ENCODE data around the gene OSBPL9. TPM values are rescaled to one million over a fixed set of nuclear protein-coding genes. Genes with fewer than 3 reads are reported as not detected.
"Not testable (repeated sequence)": the region's sequence is repeated elsewhere in the genome, so short reads cannot be mapped to it uniquely, and the experiment has no call there.

The OSBPL9 gene
- total RNA-seq, 1 experiment from 2014 or later, result 47.7 TPM

DNA sequence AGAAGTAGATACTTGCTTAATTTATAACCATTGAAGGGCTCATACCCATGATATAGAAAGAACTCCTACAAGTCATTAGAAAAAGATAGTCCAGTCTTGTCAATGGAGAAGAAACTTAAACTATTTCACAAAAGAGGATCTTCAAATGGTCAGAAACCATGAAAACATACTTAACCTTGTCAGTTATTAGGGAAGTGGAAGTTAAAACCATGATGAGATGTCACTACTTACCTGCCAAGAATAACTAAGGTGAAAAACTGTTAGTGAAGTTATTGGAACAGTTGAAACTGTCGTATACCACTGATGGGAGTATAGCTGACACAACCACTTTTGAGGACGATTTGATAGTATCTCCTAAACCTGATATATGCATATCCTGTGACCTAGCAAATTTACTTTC, 46.8 kb downstream of the OSBPL9 start:
- DNase-seq (ENCODE audit: extremely low read depth, low read depth), result no peak

DNA sequence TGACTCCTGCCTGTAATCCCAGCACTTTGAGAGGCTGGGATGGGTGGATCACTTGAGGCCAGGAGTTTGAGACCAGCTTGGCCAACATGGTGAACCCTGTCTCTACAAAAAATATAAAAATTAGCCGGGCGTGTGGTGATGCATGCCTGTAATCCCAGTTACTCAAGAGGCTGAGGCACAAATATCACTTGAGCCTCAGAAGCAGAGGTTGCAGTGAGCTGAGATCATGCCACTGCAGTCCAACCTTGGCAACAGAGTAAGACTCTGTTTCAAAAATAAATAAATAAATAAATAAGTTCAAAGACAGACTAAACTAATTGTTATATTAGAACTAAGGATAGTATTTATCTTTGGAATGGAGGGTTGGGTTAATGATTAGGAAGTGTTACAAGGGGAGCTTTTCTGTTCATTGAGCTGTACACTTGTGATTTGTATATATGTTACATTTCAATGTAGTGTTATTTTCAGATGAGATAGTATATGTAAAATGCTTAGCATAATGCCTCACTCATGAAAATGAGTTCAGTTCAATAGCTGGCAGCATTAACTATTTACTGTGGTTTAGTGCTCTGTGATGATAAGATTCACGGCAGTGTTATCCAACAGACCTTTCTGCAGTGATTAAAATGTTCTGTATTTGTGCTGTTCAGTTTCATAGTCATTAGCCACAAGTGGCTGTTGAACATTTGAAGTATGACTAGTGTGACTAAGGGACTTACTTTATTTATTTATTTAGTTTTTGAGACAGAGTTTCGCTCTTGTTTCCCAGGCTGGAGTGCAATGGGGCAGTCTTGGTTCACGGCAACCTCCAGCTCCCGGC, 47.7 kb downstream of the OSBPL9 start:
- DNase-seq (ENCODE audit: extremely low read depth, low read depth), result no peak

DNA sequence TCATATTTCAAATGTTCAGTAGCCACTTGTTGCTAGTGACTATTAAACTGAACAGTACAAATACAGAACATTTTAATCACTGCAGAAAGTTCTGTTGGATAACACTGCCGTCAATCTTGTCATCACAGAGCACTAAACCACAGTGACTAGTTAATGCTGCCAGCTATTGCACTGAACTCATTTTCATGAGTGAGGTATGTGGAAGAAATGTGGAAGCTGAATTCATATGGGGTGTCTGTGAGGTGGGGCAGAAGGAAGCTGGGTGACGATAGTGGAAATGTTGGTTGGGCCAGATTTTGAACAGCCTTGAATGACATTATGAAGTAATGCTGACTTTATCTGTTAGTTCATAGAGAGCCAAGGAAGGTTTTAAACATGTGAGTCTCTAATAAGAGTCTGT, 49.6 kb downstream of the OSBPL9 start:
- no peak for DNase-seq (ENCODE audit: extremely low read depth, low read depth)

DNA sequence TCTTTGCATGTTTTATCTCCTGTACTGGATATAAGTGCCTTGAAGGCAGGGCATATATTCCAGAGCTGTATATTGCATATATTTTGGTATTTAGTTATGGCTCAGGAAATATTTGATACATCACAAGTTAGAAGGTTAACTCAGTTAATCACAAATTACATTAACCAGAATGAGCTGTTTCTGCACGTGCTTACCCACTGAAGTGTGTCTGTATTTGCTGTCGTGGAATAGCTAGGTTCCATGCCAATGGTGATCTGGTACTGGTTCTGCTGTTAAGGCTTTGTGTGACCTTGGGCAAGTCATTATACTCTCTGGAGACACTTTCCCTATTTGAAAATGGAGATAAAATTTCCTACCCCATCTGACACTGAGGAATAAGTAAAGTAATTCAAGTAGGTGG, 50.7 kb downstream of the OSBPL9 start:
- DNase-seq (ENCODE audit: extremely low read depth, low read depth), result no peak

DNA sequence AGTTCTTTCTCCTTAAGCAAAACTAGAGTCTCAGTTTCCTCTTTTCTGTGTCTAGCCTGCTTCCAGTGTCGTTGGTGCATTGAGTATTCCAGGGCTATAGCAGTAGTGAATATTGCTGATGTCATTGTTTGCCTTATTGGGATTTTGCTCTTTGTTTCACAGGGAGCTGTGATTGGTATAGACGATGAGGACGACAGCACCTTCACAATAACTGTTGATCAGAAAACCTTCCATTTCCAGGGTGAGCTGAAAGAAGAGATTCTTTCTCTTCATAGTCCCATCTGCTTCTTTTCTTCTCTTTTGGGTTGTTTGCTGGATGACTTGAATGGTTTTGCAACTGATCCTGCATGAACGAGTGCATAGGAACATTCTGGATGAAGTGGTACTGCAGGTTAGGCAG, 52.4 kb downstream of the OSBPL9 start:
- DNase-seq (ENCODE audit: extremely low read depth, low read depth), result peak; percentile 30

DNA sequence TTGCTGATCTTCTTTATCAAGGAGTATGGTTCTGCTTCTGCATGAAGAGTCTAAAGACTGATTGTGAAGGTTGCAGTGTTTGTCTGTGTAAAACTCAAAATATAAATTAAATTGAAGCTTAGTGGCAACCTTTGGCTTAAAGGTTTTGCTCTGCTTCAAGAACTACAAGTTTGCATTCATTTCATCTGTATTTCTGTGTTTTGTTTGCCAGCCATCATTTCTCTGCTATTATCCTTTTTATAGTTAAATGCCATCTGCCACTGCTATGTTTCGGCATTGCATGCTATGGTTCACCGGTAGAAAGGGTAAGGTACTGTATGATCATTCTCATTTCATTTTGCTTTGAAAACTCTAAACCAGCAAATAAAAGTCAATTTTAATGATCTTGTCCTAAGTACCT, 52.9 kb downstream of the OSBPL9 start:
- no peak for DNase-seq (ENCODE audit: extremely low read depth, low read depth)

DNA sequence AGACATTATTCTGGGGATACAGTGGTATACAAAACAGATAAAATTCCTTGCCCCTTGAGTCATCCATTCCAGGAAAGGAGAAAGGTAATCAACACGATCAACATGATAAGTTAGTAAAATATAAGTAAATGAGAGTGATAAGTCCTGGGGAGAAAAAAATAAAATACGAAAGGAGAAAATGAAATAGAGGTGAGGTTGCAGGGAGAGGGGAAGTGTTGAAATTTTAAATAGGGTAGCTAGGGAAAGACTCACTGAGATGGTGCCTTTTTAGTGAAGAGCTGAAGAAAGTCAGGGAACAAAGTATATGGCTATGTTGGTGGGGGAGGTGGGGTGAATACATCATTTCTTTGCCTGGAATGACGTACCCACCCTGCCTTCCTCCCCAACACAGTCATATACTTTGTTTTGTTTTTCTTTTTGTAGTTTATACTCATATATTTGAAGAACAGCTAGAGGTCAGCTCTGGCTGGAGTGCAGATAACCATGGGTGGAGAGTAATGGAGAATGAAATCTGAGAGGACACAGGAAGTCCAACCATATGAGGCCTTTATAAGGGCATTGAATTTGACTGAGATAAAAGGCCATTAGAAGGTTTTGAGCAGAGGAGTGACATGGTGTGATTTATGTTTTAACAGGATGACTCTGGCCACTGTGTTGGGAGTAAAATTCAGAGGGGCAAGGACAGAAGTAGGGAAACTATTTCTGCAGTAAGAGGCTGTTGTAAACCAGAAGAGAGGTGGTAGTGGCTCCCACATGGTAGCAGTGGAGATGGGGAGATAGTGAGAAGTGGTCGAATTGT, 54.8 kb downstream of the OSBPL9 start:
- DNase-seq (ENCODE audit: extremely low read depth, low read depth), result peak; percentile 66

DNA sequence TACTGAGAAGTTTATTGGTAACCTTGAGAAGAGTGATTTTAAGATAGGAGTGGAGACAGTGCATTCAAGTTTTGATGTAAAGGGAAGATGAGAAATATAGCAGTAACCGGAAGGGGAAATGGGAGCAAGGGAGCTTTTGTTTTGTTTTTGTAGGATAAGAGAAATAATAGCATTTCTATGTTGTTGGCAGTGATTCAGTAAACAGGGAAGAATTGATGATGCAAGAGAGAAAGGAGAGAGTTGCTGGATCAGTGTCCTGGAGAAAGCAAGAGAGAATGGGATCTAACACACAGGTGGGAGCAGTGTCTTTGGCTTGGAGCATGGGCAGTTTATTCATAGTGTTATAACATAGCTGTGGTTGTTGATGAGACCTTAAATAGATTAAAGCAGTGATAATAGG, 56.4 kb downstream of the OSBPL9 start:
- DNase-seq (ENCODE audit: extremely low read depth, low read depth), result peak; percentile 36

DNA sequence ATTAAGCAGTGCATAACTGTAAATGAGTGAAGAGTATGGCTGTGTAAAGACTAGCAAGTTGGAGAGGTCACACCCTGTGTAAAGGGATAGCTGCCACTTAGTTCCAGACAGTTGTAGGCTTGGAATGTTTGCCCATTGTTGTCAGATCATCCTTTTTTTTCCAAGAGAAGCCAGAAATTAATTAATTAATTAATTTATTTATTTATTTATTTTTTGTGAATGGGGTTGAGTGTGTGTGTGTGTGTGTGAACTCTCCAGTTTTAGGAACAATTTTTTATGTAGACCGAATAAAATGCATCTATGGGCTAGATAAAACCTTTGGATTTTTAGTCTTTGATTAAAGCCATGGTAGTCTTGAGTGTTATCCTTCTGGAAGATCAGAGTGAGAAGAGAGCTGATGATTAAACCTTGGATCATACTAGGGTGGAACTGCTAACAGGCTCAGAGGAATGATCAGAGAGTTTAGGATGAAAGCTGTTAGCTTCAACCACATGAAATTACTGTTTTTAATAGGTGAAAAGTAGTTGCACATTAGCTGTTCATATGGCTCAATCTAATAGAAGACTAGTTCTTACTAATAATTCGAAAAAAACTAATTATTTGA, 58.4 kb downstream of the OSBPL9 start:
- no peak for DNase-seq (ENCODE audit: extremely low read depth, low read depth)

DNA sequence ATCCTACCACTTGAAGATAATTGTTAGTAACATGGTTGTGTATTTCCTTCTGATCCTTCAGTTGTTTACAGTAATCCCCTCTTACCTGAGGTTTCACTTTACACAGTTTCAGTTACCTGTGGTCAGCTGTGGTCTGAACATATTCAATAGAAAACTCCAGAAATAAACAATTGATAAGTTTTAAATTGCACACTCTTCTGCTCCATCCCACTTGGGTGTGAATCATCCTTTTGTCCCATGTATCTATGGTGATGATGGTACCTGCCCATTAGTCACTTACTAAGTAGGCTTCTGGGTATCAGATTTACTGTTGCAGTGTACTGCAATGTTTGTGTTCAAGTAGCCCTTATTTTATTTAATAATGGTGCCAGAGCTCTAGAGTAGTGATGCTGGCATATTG, 62.5 kb downstream of the OSBPL9 start:
- no peak for DNase-seq (ENCODE audit: extremely low read depth, low read depth)

DNA sequence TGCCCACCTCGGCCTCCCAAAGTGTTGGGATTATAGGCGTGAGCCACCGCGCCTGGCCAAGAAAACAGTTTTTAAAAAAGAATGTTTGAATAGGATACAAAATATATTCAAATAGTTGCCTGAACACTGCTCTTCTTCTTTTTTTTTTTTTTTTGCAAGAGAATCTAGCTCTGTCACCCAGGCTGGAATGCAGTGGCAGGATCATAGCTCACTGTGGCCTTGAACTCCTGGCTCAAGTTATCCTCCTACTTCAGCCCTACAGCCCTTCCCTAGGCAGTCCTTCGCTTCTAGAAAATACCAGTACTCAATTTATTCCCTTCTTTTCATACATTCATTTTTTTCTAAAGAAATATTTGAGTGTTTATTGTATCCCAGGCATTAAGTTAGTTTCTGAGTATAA, 67.9 kb downstream of the OSBPL9 start:
- DNase-seq (ENCODE audit: extremely low read depth, low read depth), result no peak

DNA sequence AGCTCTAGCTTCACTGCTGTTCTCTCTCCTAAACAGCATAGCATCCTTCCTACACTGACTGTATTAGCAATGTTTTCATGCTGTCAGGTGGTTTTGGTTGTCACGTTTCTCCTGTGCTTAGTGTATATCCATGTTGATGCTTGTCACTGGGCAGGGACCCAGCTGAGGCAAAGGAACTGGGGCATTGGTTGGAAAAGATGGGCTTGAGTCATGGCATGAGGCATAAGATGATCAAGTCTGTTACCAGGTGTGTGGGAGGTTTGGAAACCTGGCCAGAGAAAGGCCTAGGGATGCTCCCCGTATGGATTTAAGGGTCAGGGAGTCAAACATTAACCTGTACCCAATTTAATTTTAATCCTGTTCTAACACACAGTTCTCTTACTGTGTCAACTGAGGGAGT, 69.6 kb downstream of the OSBPL9 start:
- no peak for DNase-seq (ENCODE audit: extremely low read depth, low read depth)

DNA sequence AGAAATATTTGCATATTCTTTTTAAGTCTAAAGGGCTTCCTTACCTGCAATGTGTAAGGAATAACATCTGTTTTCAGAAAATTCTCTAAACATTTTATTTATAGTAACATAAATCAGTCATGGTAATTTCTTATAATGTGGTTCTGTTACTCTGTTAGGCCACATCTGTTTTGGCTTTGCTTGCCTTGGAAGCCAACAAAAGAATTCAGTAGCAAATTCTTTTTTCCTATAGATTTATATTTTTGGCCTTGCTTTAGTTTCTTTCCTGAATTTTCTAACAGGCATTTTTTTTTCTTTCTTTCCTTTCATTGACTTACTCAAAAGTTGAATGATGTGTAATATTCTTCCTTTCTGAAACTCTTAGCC, 72.2 kb downstream of the OSBPL9 start:
- no peak for DNase-seq (ENCODE audit: extremely low read depth, low read depth)

DNA sequence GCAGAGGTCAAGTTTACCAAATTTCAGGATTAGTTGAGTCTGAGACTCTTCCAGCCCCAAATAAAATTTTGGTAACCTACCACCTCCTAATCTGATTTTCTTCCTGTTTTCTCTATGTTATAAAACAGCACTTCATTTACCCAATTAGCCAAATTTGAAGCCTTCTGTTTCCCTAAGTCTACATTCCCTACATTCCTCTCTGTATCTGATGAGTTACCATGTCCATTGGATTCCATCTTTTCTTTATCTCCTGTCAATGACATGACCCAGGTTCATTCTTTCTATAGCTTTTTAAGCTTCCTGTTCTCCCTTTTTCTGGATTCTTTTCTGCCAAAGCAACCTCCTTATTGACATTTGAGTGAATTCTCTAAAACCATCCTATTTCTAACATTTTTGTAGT, 72.8 kb downstream of the OSBPL9 start:
- DNase-seq (ENCODE audit: extremely low read depth, low read depth), result no peak

DNA sequence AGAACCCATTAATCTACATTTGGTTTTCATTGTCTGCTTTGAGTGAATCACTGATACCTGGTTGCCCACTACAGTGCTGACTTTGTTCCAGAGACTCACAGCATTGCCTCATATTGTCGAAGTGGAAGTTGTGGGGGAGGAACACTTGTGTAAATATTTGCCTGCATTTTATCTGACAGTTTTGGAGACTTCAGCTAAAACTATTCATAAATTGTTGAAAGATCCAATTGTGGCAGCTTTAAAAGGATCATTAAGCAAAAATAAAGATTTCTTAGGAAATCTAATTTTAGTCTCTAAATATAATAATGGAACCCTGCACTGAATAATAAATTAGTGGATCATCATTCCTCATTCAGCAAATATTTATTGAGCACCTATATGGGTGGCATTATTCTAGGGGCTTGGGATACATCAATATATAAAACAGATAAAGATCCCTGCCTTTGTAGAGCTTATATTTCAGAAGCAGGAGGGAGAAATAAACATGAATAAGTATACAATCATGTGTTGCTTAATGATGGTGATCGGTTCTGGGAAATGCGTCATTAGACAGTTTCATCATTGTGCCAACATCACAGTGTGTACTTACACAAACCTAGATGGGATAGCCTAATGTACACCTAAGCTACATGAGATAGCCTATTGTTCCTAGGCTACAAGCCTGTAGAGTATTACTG, 73.5 kb downstream of the OSBPL9 start:
- DNase-seq (ENCODE audit: extremely low read depth, low read depth), result peak; percentile 83

DNA sequence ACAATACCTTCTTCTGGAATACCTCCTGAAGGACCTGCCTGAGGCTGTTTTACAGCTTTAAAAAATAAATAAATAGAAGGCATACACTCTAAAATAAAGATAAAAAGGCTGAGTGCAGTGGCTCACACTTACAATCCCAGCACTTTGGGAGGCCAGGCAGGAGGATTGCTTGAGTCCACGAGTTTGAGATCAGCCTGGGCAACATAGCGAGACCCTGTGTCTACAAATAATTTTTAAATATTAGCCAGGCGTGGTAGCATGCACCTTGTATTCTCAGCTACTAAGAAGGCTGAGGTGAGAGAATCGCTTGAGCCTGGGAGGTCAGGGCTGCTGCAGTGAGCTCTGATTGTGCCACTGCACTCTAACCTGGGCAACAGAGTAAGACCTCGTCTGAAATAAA, 75.0 kb downstream of the OSBPL9 start:
- DNase-seq (ENCODE audit: extremely low read depth, low read depth), result no peak

DNA sequence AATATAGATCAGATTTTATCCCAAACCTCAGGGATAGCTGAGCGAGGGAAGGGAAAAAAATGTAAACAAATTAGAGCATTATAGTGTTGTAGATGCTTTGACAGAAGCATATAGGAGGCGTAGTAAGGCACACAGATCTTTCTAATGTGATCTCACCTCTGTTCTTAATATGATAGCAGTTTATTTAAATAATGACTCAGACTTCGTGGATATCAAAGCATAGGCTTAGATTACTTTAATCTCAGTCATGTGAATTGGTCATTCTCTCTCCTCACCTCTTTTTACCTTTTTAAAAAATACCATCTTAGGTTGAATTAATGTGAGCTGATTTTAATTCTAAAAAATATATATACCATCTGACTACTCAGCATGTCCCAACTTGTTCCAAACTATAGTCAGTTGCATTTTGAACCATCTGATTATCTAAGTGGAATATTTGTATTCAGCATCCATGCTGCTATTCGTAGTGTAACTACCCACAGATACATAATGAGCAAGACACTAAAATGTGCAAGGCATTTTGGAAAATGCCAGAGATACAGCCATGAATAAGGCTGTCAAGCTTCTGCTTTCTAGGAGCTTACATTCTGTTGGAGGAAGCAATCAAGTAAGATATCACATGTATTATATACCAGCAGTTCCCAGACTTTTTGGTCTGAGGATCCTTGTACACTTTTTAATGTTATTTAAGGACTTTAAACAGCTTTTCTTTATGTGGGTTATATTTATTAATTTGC, 76.7 kb downstream of the OSBPL9 start:
- DNase-seq (ENCODE audit: extremely low read depth, low read depth), result peak; percentile 14

DNA sequence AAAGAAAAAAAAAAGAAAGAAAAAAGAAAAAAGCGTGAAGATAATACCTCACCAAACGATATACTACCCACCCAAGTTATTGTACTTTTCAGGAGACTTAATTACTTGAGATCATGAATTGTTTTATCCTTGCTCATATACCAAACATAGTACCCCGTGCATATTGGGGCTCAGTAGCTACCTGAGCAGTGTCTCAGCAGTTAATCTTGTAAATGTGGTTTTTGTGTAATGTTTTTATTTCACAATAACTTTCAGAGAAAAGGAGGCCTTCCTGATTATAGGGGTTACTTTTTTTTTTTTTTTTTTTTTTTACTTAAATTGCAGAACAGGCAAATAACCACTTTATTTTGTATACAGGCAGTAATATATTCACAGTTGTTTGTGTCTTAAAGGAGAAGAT, 80.3 kb downstream of the OSBPL9 start:
- DNase-seq (ENCODE audit: extremely low read depth, low read depth), result no peak

DNA sequence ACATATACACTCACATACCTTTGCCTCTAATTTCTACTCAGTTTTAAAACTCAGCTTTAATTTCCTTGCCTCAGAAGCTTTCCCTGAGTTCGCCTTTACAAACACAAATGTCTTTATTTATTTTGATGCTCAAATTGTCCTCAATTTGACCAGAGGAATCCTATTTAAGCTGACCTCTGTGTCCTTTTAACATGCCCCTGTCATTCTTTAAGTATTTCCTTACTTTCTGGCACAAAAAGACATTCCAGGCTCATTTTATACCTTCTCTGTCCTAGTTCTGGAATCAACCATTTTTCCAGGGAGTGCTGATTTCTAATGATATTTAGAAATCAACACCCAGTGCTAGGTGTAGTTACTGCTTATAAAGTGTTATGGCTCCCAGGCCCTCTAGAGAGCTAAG, 82.5 kb downstream of the OSBPL9 start:
- DNase-seq (ENCODE audit: extremely low read depth, low read depth), result no peak

DNA sequence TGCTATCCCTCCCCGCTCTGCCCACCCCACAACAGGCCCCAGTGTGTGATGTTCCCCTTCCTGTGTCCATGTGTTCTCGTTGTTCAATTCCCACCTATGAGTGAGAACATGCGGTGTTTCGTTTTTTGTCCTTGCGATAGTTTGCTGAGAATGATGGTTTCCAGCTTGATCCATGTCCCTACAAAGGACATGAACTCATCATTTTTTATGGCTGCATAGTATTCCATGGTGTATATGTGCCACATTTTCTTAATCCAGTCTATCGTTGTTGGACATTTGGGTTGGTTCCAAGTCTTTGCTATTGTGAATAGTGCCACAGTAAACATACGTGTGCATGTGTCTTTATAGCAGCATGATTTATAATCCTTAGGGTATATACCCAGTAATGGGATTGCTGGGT, 84.9 kb downstream of the OSBPL9 start:
- not testable (repeated sequence) for DNase-seq (ENCODE audit: extremely low read depth, low read depth)

DNA sequence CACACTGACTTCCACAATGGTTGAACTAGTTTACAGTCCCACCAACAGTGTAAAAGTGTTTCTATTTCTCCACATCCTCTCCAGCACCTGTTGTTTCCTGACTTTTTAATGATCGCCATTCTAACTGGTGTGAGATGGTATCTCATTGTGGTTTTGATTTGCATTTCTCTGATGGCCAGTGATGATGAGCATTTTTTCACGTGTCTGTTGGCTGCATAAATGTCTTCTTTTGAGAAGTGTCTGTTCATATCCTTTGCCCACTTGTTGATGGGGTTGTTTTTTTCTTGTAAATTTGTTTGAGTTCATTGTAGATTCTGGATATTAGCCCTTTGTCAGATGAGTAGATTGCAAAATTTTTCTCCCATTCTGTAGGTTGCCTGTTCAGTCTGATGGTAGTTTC, 85.3 kb downstream of the OSBPL9 start:
- not testable (repeated sequence) for DNase-seq (ENCODE audit: extremely low read depth, low read depth)
